Measurements from ENCODE around the gene GADL1.

Gene GADL1

DNA sequence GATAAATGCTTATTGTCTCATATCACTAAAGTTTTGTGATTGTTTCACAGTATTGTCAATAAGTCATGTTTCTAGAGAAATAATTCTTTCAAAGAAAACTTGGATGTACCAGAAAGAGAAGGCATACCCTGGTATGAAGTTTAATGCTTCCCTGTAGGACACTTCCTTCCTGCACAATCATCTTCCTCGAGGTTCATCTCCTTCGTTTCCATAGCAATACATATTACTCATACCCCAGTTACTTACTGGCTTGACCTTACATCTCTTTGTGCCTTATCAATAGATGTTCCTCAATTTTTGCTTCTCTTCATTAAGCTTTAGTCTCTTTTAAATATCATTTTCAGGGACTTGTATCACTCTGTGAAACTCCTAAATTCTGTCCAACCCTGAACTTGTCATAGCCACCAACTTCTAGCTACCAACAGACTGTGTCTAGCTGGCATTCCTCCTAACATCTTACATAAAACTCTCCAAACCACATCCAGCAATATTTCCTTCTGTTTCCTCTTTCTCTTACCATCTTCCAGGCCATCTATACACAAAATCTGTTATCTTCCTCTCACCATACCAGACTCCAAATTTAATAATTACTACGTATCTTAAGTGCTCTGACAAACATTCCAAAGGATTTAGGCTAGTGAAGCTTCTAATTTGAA is 134.3 kb downstream of the GADL1 start:
- no peak for DNase-seq (ENCODE audit: low read depth in 2 of 2)

- DNase-seq (ENCODE audit: low read depth in 2 of 2): no peak
These were observed 138.2 kb downstream of the GADL1 start for GRCh38 chr3:30756218-30756617.

GRCh38 chr3:30754426-30754825 is 140.0 kb downstream of the GADL1 start:
- DNase-seq (ENCODE audit: low read depth in 2 of 2): no peak

GRCh38 chr3:30753766-30754165 is 140.7 kb downstream of the GADL1 start:
- DNase-seq (ENCODE audit: low read depth in 2 of 2): no peak

GRCh38 chr3:30752970-30753369 is 141.5 kb downstream of the GADL1 start:
- no peak for DNase-seq (ENCODE audit: low read depth in 2 of 2)

- DNase-seq (ENCODE audit: low read depth in 2 of 2): no peak
These were observed 142.0 kb downstream of the GADL1 start for GRCh38 chr3:30752491-30752890.

DNA sequence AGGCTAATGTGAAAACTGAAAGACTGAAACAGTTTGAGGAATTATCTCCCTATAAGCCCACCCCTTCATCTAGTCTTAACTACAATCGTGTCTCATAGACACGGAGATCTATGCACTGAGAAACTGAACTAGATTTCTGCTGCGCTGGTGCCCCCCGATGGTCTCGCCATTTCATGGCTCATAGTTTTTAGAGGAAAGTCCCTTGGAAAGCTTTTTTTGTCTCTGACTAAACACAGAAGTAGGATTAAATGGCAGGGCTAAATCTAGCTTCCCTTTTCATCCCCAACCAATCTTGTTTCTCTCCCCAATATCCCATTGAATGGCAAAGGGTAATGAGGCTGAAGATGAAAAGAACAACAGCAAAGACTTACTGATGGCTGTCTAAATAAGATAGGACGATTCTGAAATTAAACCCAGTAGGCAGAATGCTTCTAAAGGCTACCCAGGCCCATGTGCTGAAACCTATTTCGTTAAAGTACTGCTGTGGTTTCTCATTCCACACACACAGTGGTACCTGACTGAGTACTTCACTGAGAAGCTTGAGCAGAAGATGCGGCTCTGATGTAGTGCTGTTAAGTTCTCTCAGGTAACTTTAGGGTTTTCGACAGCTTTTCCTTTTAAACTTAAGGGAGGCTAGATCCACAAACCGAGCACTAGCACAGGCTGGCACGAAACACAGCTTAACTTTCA is 142.7 kb downstream of the GADL1 start:
- peak; percentile 34 to 35 for DNase-seq (ENCODE audit: low read depth in 2 of 2)

DNA sequence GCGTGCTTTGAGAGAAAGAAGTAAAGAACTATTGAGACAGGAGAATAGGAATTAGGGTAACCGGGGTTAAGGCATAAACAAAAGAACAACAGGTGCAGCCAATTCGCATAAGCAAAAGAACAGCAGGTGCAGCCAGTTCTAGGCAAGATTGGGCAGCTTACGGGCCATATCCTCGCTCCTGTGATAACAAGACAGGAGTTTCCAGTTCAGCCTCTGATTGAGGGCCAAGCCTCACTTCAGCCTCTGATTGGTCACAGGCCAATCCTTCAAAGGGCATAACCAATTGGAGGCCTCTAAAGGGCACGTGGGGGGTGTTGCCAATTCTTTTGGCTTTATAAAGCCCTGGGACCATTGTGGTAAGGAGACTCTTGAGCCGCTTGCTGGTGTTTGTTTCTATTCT is 143.5 kb downstream of the GADL1 start:
- DNase-seq (ENCODE audit: low read depth in 2 of 2): no peak

GRCh38 chr3:30749230-30749629 is 145.2 kb downstream of the GADL1 start:
- no peak for DNase-seq (ENCODE audit: low read depth in 2 of 2)

DNA sequence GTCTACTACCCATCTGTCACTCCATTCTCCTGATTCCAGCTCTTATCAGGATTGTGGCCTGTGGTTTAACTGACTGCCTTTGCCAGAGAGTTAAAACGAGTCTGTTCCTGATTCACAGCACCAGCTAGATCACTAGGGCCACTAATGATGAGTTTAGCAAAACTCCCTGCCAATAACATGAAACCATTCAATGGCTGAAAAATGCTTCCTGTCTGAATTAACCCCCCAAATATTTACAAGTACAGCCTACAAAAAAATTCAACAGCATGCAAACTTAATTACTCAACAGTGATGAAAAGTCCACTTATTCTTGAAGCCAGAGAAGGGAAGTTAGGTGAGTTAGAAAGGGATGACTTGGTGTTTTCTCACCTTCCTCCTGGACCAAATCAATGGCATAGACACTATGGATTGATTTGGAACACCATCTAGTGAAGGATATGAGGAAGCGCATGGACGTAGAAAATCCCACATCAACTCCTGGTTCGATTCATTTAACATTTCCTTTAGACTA is 146.6 kb downstream of the GADL1 start:
- DNase-seq (ENCODE audit: low read depth in 2 of 2): no peak

DNA sequence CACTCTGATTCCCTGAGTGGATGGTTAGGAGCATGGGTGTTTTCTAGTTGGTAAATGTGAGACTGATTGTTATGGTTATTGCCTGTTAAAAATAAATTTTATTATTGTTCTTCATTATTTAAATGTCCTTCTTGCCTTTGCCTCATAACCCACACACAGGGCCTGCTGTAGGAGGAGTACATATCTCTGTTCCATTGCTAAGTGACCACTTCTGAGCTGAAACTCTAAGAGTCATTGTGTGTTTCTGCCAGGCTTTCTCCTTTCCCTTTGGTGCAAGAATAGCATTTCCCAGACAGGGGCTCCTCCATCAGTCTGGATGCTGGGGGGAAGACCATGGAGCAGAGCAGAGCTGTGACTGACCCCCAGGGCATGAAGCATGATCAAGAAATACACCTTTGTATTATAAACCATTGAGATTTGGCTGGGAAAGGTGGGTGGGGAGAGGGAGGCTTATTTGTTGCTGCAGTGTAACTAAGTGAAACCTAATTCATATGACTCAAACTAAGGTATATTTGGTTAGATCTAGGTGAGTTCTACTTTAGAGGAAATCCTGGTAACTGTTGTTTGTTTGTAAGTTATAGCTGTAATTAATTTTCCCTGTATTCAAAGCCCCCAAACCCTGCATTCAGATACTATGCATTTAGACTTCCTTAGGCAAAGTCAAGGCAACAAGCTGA is 150.7 kb downstream of the GADL1 start:
- DNase-seq (ENCODE audit: low read depth in 2 of 2): no peak

DNA sequence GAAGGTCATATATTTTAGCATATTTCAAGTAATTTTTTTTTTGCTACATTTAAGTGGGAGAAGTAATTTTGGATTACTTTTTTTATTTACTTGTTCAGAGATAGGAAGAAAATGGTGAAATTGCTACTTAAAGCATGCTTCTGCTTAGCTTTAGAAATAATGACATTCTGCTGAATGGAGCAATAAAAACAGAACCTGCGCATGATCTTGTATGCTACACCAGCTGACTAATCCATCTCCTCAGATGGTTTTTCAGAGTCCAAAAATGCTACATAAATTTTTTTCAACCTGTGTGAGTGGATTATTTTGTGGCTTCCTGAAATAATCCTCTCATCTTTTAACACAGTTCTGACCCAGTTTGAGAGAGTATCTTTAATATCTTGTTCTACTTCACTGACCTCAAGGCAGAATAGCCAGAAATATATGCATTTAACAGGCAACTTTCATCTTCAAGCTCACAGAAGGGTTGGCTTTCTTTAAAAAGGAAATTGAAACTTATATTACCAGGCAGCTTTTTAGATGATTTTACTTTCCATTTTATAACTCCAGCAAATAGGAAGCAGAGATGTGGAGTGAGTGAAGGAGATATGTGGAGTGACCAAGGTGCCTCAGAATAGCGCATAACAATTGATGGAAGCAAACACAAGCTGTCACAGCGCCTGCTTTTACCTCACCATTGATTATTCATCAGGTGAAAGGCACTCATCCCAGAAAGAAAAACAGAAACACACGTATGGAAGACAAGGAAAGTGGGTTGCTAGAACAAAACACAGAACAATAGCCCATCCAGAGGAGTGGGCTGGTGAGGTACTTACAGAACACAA is 151.5 kb downstream of the GADL1 start:
- DNase-seq (ENCODE audit: low read depth in 2 of 2): no peak

- DNase-seq (ENCODE audit: low read depth in 2 of 2): no peak
These were observed 152.6 kb downstream of the GADL1 start for GRCh38 chr3:30741889-30742288.

DNA sequence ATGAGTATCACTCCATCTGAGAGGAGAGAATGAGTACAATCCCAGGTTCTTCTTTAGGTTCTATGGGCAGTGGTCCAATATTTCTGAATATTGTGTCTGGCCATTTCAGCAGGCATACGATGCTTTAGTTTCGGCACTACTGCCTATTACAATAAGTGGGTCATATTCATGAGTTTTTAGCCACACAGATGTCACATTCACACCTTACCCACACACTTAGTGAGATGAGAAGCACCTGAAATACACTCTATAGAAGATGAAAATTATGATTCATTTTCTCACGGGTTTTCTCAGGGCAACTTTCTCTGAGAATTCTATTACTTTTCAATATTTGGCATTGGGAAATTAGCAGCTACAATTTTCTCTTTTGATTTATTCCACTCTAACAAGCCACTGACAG is 155.9 kb downstream of the GADL1 start:
- no peak for DNase-seq (ENCODE audit: low read depth in 2 of 2)

DNA sequence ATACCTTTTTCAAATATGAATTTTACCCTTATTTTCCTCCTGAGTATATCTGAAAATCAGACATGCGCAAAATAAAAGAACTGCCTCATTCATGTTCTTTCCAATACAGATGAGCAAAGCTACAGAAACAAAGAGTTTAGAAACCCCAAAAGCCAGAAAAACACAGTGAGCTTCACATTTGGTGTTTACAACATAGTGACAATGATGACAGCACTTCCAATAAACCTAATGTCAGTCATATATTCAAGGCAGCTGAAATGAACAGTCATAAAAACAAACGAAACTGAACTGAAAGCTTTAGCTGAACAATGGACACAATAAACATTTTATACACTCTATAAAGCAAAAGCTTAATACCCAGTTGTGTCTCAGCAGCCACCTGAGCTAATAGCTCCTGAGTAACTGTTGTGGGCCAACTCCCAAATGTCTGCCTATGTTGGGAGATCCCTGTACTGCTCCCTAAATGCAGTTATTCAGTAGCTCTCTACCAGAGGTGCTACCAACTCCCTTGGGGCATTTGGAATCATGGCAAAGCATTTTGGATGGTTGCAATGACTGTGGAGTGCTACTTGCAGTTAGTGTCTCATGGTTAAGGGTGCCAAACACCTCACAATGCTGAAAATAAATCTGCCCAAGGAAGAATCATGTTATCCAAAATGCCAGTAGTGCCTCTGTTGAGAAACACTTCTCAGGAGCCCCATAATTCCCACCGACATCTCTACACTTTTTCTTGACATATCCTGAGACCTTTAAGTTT is 156.5 kb downstream of the GADL1 start:
- DNase-seq (ENCODE audit: low read depth in 2 of 2): no peak

GRCh38 chr3:30733696-30734095 is 160.8 kb downstream of the GADL1 start:
- DNase-seq (ENCODE audit: low read depth in 2 of 2): no peak

DNA sequence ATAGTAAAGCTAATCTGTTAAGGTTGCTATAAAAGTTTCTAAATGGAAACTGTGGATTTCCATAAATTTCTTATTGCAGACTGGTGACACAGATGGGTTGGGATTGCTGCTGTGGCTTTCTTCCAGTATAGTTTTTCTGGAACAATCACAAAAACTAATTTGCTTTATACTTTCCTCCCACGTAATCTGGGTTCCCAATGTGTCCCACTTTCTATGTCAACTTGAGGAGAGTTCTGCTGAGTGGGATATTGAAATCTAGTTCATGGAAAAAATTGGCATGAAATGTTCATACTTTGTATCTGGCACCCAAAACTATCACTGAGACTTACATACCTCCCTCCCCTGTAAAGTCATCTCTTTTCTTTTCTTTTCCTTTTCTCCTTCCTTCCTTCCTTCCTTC is 161.3 kb downstream of the GADL1 start:
- no peak for DNase-seq (ENCODE audit: low read depth in 2 of 2)

- DNase-seq (ENCODE audit: low read depth in 2 of 2): no peak
These were observed 163.5 kb downstream of the GADL1 start for GRCh38 chr3:30730967-30731366.

GRCh38 chr3:30729936-30730335 is 164.5 kb downstream of the GADL1 start:
- no peak for DNase-seq (ENCODE audit: low read depth in 2 of 2)

DNA sequence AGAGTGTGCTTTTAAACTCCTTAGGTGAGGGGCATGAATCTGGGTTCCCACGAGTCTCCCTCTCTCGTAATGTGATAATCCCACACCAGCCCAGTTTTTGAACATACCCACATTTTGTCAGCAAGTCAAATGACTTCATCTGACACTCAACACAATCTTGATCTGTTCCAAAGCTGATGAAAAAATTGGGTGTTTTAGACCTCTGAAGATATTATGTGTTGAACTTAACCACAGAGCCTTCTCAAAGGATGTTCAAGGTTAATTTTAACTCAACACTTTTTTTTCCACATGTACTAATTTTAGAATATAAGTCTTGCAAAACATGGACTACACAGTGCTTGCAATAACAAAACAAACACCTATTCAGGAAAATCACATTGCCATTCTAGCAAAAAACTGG is 164.9 kb downstream of the GADL1 start:
- DNase-seq (ENCODE audit: low read depth in 2 of 2): no peak

DNA sequence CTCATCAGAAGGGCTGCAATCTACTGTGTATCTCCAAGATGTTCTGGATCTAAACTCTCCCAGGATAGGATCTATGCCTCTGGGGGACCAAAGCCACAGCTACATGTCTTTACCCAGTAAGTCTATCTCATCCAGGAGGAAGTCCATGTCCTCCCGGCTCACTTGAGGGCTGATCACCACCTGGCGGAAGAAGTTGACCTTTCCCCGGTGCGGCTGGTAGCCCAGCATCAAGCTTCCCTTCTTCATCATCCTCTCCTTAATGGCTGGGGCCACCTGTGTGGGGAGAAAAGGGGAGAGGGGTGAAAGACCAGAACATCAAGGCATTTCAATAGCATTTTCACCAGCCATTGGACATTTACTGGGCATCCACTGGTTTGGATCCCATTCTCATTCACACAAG is 166.3 kb downstream of the GADL1 start:
- DNase-seq (ENCODE audit: low read depth in 2 of 2): no peak
